OCI-LY1 (cell line): Measurements from ENCODE around the gene MORC3.

Experiments used
- EZH2 ChIP-seq: fragments of 200-600 bp; sonication (generic), shearing (Covaris generic); IDR thresholded peaks from 2 replicates; pipeline ENCODE4 v1.8.0; 2017; ENCODE audit warnings: borderline replicate concordance, mixed run types, mild to moderate bottlenecking, antibody characterized with exemption, low read length, moderate library complexity, mixed read lengths
- TF ChIP-seq, protein P1 (sequence below): fragments of 200-600 bp; sonication (generic), shearing (Covaris generic); IDR thresholded peaks from 2 replicates; pipeline ENCODE4 v1.5.1; 2017; ENCODE audit warnings: mild to moderate bottlenecking, antibody characterized with exemption, low read length, moderate library complexity, mixed read lengths

DNA sequence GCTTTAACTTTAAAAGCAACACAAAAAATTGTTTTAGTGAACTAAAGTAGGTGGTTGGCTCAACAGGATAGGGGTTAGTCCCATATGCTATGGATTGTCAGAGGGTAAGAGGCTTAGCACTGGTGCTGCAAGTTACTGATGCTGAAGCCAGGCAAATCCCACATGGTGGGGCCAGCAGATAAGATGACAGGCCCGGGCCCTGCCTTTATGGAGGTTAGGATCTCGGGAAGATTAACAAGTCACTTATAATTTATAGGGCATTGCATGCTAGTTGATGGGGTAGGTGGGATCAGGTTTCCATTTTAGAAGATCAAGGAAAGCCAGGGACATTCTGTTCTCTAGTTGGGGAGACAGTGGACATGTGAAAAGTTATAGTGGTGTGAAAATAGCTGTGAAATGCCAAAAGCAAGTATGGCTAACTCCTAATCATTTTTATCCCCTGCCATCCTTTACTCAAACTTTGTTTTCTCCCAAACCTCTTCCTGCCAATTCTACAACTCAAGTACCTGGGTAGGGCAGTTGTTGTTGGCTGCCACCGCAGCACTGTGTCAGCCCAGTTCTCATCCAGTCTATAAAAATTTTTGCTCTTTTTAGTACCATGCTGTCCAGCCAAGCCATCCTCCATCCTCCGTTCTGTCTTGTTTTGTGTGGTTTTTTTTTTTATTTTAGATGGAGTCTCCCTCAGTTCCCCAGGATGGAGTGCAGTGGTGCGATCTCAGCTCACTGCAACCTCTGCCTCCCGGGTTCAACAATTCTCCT is 75.5 kb downstream of the MORC3 start:
- TF ChIP-seq, protein P1, sequence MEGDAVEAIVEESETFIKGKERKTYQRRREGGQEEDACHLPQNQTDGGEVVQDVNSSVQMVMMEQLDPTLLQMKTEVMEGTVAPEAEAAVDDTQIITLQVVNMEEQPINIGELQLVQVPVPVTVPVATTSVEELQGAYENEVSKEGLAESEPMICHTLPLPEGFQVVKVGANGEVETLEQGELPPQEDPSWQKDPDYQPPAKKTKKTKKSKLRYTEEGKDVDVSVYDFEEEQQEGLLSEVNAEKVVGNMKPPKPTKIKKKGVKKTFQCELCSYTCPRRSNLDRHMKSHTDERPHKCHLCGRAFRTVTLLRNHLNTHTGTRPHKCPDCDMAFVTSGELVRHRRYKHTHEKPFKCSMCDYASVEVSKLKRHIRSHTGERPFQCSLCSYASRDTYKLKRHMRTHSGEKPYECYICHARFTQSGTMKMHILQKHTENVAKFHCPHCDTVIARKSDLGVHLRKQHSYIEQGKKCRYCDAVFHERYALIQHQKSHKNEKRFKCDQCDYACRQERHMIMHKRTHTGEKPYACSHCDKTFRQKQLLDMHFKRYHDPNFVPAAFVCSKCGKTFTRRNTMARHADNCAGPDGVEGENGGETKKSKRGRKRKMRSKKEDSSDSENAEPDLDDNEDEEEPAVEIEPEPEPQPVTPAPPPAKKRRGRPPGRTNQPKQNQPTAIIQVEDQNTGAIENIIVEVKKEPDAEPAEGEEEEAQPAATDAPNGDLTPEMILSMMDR = no peak
- no peak for TF ChIP-seq EZH2
